GM18867 (cell line): ENCODE data around the gene GBP7.
"Not testable (repeated sequence)": the region's sequence is repeated elsewhere in the genome, so short reads cannot be mapped to it uniquely, and the experiment has no call there.

Experiments used
- ATAC-seq: cut with Tn5 transposase; IDR thresholded peaks from one replicate; pipeline ENCODE4 v1.9.1; 2021; ENCODE audit warnings: mild to moderate bottlenecking, moderate library complexity; ENCODE audit not compliant: unreplicated experiment

The GBP7 gene

GRCh38 chr1:89175601-89176256 lies at the start of gene GBP7:
Gene GBP7, minus strand, starts transcription at chr1:89176003. Its CDS starts 4,068 bp downstream, at chr1:89171935.
- ATAC-seq: no peak

GRCh38 chr1:89221341-89221740 lies 45.5 kb upstream of the GBP7 start:
- no peak for ATAC-seq

GRCh38 chr1:89219851-89220250 lies 44.0 kb upstream of the GBP7 start:
- not testable (repeated sequence) for ATAC-seq

GRCh38 chr1:89218941-89219340 lies 43.1 kb upstream of the GBP7 start:
- ATAC-seq: not testable (repeated sequence)

GRCh38 chr1:89213347-89213746 lies 37.5 kb upstream of the GBP7 start:
- ATAC-seq: no peak

- no peak for ATAC-seq
These were observed 35.3 kb upstream of the GBP7 start for GRCh38 chr1:89211035-89211634.

- no peak for ATAC-seq
These were observed 30.6 kb upstream of the GBP7 start for GRCh38 chr1:89206373-89206772.

GRCh38 chr1:89203166-89203565 lies 27.4 kb upstream of the GBP7 start:
- ATAC-seq: no peak

- ATAC-seq: peak; percentile 92
These were observed 25.4 kb upstream of the GBP7 start for GRCh38 chr1:89201106-89201794.

GRCh38 chr1:89200663-89201062 lies 24.9 kb upstream of the GBP7 start:
- ATAC-seq: peak; percentile 4

GRCh38 chr1:89199525-89200031 lies 23.8 kb upstream of the GBP7 start:
- ATAC-seq: no peak

- peak; percentile 29 for ATAC-seq
These were observed 22.8 kb upstream of the GBP7 start, which contains the start of gene GBP4 for GRCh38 chr1:89198491-89199072. Gene GBP4, minus strand, starts transcription at chr1:89198942. Its CDS starts 108 bp downstream, at chr1:89198834.

GRCh38 chr1:89198081-89198480 lies 22.3 kb upstream of the GBP7 start:
- ATAC-seq: no peak

- ATAC-seq: no peak
These were observed 19.7 kb upstream of the GBP7 start for GRCh38 chr1:89195476-89195875.

- no peak for ATAC-seq
These were observed 15.5 kb upstream of the GBP7 start for GRCh38 chr1:89191314-89191713.

- no peak for ATAC-seq
These were observed 14.2 kb upstream of the GBP7 start for GRCh38 chr1:89190017-89190416.

- ATAC-seq: no peak
These were observed 3.5 kb upstream of the GBP7 start for GRCh38 chr1:89179343-89179742.

- no peak for ATAC-seq
These were observed 1.2 kb upstream of the GBP7 start for GRCh38 chr1:89176971-89177370.

GRCh38 chr1:89174491-89174890 lies 1.3 kb downstream of the GBP7 start:
- no peak for ATAC-seq

- no peak for ATAC-seq
These were observed 3.2 kb downstream of the GBP7 start for GRCh38 chr1:89172468-89173143.

GRCh38 chr1:89171067-89171438 lies 4.8 kb downstream of the GBP7 start:
- peak; percentile 41 for ATAC-seq
